Cardiac muscle cell (in vitro differentiated cells and primary cell): ENCODE measurements around the gene FAM200C. TPM values are rescaled to one million over a fixed set of nuclear protein-coding genes. Genes with fewer than 3 reads are reported as not detected.

Source experiments
- DNase-seq, 2 donors: peaks; one replicate each; pipeline versions ENCODE4 v3.0.0 to v3.0.0-alpha.2; 2010 to 2017; ENCODE audit warnings: low read depth in 1 of 2, low spot score in 1 of 2
- H3K27ac ChIP-seq: fragments of 200-600 bp; sonication (generic); 2 replicates; pipeline ENCODE4 v1.5.1; 2016
- H3K27me3 ChIP-seq: fragments of 200-600 bp; sonication (generic); 2 replicates; pipeline ENCODE4 v1.6.0; 2016; ENCODE audit warnings: control low read depth
- H3K36me3 ChIP-seq: fragments of 200-600 bp; sonication (generic); 2 replicates; pipeline ENCODE4 v1.5.1; 2016; ENCODE audit warnings: control low read depth
- H3K4me1 ChIP-seq: fragments of 200-600 bp; sonication (generic); 2 replicates; pipeline ENCODE4 v1.8.1; 2017; ENCODE audit warnings: low read depth, mild to moderate bottlenecking, mixed run types
- H3K4me3 ChIP-seq: fragments of 200-600 bp; sonication (generic); 2 replicates; pipeline ENCODE4 v1.5.1; 2016; ENCODE audit warnings: mild to moderate bottlenecking
- H3K9me3 ChIP-seq: fragments of 200-600 bp; sonication (generic); 2 replicates; pipeline ENCODE4 v1.5.1; 2017; ENCODE audit warnings: low read depth, mild to moderate bottlenecking, control low read depth
- polyA plus RNA-seq: library from polyadenylated mRNA; unstranded; fragments of >200 nt; fragmentation: Nextera tagmentation; extraction: Ambion mirVana; gene quantifications from 2 replicates; pipeline ENCODE4 v1.2.1, GENCODE V29; 2016
- total RNA-seq: library from RNA; depleted of rRNA; stranded (reverse); fragments of >200 nt; gene quantifications from 2 replicates; pipeline ENCODE4 v1.2.3, GENCODE V29; 2016
- TF ChIP-seq, protein P1 (sequence below): IDR thresholded peaks from 2 replicates; pipeline ENCODE4 v1.5.1; 2012; ENCODE audit warnings: low read depth, mild to moderate bottlenecking, low read length

The FAM200C gene
- total and polyA plus RNA-seq, 2 experiments from 2014 or later, result 8.8 to 10.5 TPM

DNA sequence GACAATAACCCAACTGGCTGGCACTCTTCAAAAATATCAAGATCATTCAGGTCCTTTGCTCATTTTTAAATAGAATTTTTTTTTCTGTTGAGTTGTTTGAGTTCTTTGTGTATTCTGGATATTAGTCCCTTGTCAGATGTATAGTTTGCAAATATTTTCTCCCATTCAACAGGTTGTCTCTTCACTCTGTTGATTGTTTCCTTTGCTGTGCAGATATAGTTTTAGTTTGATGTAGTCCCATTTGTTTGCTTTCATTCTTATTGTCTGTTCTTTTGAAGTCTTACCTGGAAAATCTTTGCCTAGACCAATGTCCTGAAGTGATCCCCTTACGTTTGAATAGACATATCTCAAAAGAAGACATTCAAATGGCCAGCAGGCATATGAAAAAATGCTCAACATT lies 44.6 kb upstream of the FAM200C start:
- no peak for DNase-seq
- TF ChIP-seq, protein P1, sequence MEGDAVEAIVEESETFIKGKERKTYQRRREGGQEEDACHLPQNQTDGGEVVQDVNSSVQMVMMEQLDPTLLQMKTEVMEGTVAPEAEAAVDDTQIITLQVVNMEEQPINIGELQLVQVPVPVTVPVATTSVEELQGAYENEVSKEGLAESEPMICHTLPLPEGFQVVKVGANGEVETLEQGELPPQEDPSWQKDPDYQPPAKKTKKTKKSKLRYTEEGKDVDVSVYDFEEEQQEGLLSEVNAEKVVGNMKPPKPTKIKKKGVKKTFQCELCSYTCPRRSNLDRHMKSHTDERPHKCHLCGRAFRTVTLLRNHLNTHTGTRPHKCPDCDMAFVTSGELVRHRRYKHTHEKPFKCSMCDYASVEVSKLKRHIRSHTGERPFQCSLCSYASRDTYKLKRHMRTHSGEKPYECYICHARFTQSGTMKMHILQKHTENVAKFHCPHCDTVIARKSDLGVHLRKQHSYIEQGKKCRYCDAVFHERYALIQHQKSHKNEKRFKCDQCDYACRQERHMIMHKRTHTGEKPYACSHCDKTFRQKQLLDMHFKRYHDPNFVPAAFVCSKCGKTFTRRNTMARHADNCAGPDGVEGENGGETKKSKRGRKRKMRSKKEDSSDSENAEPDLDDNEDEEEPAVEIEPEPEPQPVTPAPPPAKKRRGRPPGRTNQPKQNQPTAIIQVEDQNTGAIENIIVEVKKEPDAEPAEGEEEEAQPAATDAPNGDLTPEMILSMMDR, result no peak
- Histone ChIP-seq H3K4me3 (no peak overlapping the region), H3K9me3 (no peaks in the 10 kb centered on the region), H3K36me3 (no peaks in the 10 kb centered on the region), H3K27me3 (peaks cover 9% of the 10 kb centered on the region), H3K4me1 (no peaks in the 10 kb centered on the region), H3K27ac (no peak overlapping the region)

- TF ChIP-seq, protein P1, result no peak
- Histone ChIP-seq H3K4me1 (no peaks in the 10 kb centered on the region), H3K9me3 (no peaks in the 10 kb centered on the region), H3K27me3 (peaks cover 9% of the 10 kb centered on the region), H3K27ac (no peak overlapping the region), H3K4me3 (no peak overlapping the region), H3K36me3 (no peaks in the 10 kb centered on the region)
- DNase-seq, result no peak
Measured at GRCh38 chr5:160442824-160443431, 43.1 kb upstream of the FAM200C start.

GRCh38 chr5:160441311-160441781 lies 41.5 kb upstream of the FAM200C start:
- Histone ChIP-seq H3K27ac (no peak overlapping the region), H3K27me3 (peaks cover 9% of the 10 kb centered on the region), H3K36me3 (no peaks in the 10 kb centered on the region), H3K4me1 (no peaks in the 10 kb centered on the region), H3K9me3 (no peaks in the 10 kb centered on the region), H3K4me3 (no peak overlapping the region)
- TF ChIP-seq, protein P1, result no peak
- DNase-seq, result no peak

GRCh38 chr5:160439205-160439600 lies 39.3 kb upstream of the FAM200C start:
- Histone ChIP-seq H3K9me3 (no peaks in the 10 kb centered on the region), H3K27me3 (peaks cover 9% of the 10 kb centered on the region), H3K4me3 (peak overlapping the region; percentile 10), H3K27ac (no peak overlapping the region), H3K4me1 (no peaks in the 10 kb centered on the region), H3K36me3 (no peaks in the 10 kb centered on the region)
- peak; percentile 83 to 85 for DNase-seq
- TF ChIP-seq, protein P1, result peak; percentile 90

DNA sequence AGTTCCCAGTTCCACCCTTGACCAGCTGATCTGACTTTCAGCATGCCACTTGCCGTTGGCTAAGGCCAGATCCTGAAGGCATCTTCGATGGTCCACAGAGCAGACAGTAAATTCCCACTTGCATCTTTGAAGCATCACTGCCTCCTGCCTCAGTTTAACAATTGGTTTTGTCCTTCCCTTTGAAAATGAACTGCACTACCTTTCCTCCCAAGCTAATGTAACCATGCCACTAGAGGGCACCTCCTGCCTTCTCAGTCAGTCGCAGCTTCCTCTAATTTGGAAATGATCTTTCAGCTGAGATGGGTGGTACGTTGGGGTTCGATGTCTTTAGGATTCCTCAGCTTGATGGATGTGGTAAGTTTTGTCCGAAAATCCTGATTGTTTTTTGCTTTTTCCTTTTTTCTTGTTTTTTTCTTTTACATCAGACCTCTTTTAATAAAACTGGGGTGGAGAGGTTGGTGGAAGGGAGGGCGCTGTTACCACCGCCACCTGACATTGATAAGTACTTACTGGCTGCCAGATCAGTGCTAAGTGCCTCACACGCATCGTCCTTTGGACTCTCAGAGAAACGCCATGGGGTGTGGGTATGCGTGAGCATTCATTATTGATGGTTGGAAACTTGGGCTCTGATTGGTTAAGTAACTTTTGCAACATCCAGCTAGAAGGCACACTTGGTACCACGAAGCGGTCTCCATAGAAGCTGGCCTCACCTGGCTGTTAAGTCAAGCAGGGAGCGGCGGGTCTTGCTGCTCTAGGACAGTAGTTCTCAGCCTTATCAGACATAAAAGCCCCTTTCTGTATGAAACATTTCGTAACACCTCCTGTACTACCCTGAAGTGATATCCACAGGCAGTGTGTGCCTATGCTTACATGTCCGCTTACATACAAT lies 38.7 kb upstream of the FAM200C start:
- peaks cover 9% of the 10 kb centered on the region for H3K27me3 ChIP-seq
- no peak overlapping the region for H3K27ac ChIP-seq
- TF ChIP-seq, protein P1, result peak; percentile 92
- peak overlapping the region; percentile 10 for H3K4me3 ChIP-seq
- no peaks in the 10 kb centered on the region for H3K9me3 ChIP-seq
- DNase-seq, result peak; percentile 70 to 81
- H3K4me1 ChIP-seq, result no peaks in the 10 kb centered on the region
- no peaks in the 10 kb centered on the region for H3K36me3 ChIP-seq
